HG03064 (cell line): ENCODE measurements around the gene HOXA4.

ENCODE experiments used
- ATAC-seq: cut with Tn5 transposase; IDR thresholded peaks from one replicate; pipeline ENCODE4 v1.9.1; 2021; ENCODE audit warnings: low read depth; ENCODE audit not compliant: unreplicated experiment

HOXA4 gene

DNA sequence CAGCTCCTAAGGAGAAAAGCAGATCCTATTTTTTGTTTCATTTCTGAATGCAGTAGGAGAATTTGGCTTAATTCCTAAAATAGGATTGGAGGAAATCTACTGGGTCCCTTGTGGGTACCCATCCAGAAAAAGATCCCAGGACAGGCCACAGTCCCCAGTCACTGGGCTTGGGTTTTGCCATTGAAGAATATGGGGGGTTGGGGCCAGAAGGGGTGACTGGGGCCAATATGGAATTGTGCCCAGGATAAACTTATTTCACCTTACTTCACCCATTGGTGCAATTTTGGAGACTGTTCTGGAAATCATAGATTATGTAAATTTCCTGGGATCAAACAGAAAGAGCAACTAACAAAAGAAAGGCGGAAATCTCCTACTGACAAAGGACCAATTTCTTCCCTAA, 7.9 kb upstream of the HOXA4 start:
- ATAC-seq = no peak

- no peak for ATAC-seq
Observed at GRCh38 chr7:27137640-27138315, 7.2 kb upstream of the HOXA4 start.

GRCh38 chr7:27134392-27134791, 3.8 kb upstream of the HOXA4 start:
- ATAC-seq = no peak

GRCh38 chr7:27133409-27134231, 3.1 kb upstream of the HOXA4 start:
- ATAC-seq = no peak

- ATAC-seq = no peak
Observed at GRCh38 chr7:27132978-27133377, 2.4 kb upstream of the HOXA4 start.

DNA sequence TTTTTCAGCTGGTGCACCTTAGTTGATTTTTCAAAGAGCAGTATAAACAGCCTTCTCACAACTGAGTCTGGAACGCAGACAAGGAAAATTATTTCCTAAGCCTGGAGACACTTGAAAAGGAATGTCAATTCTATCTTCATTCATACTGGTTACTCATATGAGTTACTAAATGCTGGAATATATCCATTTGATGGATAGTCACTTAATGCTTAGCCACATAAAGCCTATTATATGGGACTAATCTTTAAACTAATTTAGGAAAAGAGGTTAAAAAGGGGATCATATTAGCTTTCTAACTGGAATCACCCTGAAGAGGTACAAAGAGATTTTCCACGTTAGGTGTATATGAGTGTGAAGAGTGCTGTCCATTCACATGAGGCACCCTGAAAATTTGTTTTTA, 1.7 kb upstream of the HOXA4 start:
- no peak for ATAC-seq

GRCh38 chr7:27131390-27131819, 848 bp upstream of the HOXA4 start:
- ATAC-seq = no peak

DNA sequence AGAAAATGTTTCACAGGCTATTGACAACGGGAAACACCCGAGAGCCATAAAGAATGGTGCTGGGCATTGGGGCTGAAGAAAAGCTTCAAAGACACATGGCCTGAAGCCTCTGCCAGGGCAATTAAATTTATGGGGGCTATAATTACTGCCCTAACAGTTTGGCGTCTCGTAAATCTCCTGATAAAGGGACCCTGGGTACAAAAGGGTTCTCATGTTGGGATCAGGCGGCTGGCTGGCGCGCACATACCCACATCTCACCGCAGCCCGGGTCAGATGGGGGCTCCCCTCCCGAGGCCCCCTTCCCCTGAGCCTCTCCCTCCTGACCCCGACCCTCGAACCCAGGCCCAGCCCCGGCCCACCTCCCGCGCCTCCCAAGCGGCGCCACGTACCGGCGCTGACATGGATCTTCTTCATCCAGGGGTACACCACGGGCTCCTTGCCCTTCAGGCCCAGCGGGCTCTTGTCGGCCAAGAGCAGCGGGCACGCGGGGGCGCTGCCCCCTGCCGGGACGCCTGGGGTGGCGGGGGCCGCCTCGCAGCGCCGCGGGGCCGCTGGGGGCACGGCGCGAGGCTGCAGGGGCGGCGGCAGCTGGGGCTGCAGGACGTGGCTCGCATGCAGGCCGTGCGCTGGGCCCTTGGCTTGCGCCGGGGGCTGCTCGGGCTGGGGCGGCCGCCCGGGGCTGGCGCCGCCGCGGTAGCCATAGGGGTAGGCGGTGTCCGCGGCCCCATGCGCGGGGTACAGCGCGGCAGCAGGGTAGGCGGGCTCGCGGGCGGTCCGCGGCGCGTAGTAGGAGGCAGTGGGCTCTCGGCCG, 623 bp downstream of the HOXA4 start:
- ATAC-seq = no peak

DNA sequence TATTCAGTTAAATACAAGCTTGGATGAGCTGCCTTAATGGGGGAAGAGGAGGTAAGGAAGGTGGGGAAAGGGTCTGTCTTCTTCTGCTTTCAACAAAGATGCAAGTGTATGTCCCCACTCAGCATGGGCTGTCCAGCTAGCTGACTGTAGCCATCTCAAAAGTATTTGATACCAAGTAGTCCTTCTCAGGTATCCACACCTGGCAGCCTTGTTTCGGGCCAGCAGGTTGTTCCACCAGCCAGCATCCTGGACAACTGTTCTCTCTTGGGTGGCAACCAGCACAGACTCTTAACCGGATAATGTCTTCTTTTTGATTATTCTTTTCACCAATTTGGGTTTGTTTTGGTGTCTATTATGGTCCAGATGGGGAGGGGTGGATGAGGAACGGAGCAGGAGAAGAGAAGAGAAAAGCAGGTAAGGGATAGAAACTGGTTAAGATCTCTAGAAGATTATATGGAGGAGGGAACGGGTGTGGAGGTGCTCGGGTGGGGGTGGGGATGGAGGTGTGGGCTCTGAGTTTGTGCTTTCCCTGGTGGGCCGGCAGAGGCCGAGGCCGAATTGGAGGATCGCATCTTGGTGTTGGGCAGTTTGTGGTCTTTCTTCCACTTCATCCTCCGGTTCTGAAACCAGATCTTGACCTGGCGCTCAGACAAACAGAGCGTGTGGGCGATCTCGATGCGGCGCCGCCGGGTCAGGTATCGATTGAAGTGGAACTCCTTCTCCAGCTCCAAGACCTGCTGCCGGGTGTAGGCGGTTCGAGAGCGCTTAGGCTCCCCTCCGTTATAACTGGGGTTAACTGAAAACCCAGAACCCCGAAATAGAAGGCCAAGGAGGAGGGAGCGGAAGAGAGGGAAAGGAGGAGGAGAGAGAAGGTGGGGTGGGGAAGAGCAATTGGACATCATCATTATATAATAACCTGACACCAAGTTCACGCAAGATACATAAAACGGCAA, 1.5 kb downstream of the HOXA4 start:
- no peak for ATAC-seq

DNA sequence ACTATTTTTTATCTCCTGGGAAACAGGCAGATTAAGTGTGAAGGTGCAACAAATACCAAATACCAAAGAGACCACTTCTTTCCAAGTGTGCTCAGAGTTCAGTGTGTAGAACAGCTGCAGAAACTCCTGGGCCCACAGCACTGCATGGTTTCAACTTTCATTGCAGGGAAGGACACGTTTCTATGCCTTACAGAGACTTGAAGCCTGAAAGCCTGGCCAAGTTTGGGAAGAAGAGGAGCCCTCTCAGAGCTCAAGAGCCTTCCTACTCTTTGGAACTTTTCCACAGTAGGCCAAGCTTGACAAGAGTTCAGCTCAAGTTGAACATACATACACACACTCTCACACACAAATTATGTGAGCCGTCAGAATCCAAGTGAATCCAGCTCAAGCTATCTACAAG, 2.5 kb downstream of the HOXA4 start:
- no peak for ATAC-seq

DNA sequence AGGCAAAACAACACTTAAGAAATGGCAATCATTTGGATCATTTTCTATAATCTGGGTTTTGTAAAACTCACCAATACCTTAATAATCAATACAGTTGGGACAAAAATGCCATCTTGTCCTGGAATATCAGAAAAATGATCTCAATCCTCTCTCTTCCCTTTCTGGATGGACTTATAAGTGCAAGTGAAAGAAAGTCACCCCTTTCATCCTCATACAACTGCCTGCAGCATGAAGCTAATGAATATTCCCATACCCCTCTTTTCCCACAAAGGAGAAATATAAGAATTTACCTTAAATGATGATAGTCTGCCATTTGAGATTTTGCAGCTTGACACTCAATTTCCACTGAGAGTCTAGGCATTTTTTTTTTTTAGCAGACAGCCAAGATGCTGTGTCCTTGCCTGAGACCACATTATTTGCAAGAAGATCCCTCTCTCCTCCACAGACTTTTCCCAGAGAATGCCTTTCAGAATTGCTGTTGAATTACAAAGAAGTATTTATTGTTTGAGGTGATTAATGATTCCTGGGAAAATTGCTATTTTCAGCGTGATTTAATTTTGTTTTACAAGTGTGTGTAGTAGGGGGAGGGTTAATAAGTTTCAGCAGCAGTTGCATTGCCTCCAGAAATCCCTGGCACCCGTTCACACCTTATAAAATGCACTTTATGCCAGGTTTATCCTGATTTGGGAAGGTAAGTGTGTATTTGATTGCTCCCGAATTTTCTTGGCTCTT, 3.8 kb downstream of the HOXA4 start:
- ATAC-seq = no peak

GRCh38 chr7:27125986-27126394, 4.6 kb downstream of the HOXA4 start:
- no peak for ATAC-seq

DNA sequence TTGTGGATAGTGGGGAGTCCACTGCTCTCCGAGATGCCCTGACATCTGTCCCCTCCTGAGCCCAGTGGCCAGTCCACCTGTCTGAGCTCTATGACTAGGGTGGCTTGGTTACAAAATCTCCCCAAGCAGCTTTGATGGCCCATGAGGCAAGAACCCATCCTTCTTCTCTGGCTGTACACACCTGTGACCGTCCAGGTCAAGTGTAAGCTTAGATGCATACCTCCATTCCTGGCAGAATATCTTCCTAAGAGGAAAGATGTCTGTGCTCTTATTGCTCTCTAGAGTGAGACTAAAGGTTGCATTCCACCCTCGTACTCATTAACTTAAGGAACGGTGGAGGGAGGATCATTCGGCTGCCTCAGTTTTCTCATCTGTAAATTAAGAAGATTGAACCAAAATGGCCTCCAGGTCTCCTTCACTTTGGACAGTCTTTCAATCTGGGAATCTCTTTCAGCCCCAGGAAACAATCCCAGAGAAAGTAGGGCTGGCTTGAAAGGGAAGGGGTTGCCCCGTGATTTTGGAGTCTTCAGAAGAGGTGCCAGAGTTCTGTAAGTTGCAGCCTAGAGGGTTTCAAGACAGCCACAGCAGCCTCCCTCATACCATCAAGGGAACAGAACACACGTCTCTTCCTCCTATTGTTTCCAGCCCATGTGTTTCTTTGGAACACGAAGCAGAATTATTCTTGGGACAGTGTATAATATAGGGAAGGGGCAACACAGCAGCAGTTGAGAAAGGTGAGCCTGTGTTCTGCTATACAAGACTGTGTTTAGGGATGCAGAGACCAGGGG, 5.5 kb downstream of the HOXA4 start:
- no peak for ATAC-seq

DNA sequence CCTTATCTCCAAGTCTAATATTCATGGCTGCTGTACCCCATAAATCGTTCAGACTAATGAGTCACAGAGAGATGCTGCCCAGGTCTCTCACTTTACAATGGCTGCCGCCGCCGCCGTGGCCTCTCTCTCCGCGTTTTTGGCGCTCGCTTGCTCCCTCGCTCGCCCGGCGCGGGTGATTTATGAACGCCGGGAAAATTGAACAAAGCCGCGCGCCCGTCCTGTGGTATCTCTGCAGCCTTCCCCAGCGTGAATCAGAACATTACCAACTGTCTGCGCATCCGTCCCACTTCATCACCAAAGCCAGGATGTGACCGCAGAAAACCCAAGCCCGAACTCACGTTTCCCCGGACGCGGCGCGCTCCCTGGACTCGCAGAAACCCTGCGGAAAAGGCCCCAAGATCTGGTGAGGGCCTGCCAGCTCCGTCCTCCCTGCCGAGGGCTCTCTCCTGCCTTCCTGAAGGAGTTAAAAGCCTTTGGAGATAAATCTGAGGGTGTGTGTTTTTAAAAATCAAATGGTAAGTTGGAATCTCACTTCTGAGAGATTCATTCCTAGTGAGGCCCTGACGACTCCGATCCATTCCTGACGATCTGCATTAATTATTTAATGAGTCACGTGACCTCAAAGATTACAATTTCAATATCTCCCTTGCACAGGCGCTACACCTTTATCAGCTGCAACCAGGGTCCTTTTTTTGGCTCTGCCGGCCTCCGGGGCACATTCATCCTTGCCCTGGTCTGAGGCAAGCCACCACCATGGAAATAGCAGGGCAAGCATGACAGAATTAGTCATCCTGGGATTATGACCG, 6.3 kb downstream of the HOXA4 start:
- no peak for ATAC-seq

DNA sequence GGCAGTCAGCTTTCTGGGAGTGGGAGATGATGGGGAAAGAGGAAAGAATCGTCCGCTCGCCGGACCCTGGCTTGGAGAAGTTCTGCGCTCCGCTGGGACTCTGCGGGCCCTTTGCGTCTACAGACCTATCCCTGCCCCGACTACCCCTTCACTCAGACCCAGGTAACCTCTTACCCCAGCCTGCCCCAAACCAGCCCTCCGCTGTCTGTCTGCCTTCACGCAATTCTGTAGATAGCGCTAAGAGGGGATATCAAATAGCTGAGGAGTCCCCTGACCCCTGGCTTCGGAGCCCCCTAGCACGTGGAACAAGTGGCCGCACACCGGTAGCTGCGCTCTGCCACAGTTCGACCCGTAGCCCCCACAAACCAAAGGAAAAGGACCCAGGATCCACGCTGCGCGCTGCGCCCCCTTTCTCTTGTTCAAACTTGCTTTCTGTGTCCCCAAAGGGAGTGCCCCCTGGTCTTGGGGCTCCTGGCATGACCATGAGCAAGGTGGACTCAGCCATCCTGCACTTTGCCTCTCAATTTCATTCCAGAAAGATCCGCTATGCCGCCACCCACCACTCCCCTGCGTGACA, 7.0 kb downstream of the HOXA4 start:
- no peak for ATAC-seq

- no peak for ATAC-seq
Observed at GRCh38 chr7:27123007-27123476, 7.5 kb downstream of the HOXA4 start.

DNA sequence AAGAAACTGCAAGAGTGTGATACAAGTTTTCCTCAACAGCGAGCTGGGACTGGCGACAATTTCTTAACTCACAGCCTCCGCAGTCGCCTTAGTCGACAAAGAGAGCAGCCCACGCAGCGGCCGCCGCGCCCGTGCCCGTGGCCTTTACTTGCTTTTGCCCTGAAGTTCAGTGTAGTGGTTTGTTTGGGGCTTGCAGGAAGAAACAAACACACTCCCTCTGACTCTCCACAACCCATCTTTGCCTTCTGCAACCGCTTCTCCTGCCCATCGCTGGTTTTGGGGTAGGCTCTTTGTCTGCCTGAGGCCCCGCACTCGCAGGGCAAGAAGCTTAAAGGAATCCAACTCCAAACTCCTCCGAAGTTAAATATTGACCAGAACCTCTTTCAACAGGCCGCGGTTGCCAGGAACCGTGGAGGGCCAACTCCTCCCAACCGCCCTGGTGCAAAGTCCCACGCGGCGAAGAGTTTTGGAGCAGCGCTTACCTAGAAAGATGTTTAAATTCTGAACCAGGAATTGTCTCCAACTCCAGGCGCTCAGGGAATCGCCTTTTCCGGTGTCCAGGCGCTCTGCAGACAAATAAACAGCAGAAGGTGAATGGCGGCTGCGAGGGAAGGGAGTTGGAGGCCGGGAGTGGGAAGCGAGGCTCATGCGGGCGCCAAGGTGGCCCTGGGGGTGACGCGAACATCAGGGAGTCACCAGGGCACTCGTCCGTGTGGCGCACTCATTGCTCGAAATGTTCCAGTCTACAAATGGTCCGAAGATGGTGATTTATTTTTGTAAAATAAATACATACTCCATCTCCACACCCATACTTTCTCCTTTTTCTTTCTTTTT, 8.3 kb downstream of the HOXA4 start:
- ATAC-seq = no peak
